SK-MEL-5 (cell line): ENCODE data around the gene CPS1. TPM values are rescaled to one million over a fixed set of nuclear protein-coding genes. Genes with fewer than 3 reads are reported as not detected.

ENCODE experiments used
- DNase-seq: peaks from one replicate; pipeline ENCODE4 v3.0.0-alpha.2; 2016; ENCODE audit warnings: low read depth, low spot score
- in situ Hi-C: cut with HindIII; loops from 2 replicates; pipeline ENCODE4 v1.10.0; 2016; ENCODE audit warnings: low sequenced_read_pairs, high pct_unique_total_duplicates, low pct_unique_long_range_greater_than_20kb
- polyA plus RNA-seq, 2 experiments: library from polyadenylated mRNA; depleted of rRNA; stranded (reverse); fragments of >200 nt; gene quantifications; 2 replicates each; pipeline ENCODE4 v1.2.3, GENCODE V29; 2015
- total RNA-seq: library from RNA; depleted of rRNA; stranded (reverse); fragments of >200 nt; shearing (Covaris generic); gene quantifications from 2 replicates; pipeline ENCODE4 v1.2.3, GENCODE V29; 2014; rRNA removed

CPS1 gene
- total RNA-seq = 15.6 and 18.5 TPM in 2 replicates
- 10.6 and 17.0 TPM in 2 replicates for polyA plus RNA-seq (2015; cell fraction: cytosol; rRNA removed)
- 26.1 and 32.3 TPM in 2 replicates for polyA plus RNA-seq (2015; cell fraction: nucleus; rRNA removed)

DNA sequence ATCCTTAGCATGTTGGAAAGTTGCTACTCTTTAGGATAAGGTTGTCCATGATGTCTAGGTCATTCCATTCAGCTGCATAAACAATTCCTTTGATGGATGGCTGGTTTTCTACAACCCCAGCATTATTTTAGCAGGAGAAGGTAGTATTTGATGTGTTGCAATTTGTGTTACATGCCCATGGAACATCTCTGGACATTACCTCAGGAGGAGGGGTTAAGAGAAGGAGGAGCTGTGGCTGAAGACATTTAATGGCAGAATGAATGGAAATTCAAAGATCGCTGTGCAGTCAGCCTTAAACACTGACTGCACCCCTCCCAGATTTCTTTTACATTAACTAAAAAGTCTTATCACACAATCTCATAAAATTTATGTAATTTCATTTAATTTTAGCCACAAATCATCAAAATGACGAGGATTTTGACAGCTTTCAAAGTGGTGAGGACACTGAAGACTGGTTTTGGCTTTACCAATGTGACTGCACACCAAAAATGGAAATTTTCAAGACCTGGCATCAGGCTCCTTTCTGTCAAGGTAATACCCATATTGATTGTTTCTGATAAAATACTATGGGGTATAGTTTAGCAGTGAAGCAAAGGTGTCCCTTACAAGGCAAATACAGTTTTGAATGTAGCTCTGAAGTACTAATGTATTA lies at the start of gene CPS1:
Gene CPS1 (plus strand): TSS at position 271 of the 652 bp plus-strand sequence. CDS start 135 bp downstream, at position 406.
- no peak for DNase-seq
- in situ Hi-C loops = no loop called here

DNA sequence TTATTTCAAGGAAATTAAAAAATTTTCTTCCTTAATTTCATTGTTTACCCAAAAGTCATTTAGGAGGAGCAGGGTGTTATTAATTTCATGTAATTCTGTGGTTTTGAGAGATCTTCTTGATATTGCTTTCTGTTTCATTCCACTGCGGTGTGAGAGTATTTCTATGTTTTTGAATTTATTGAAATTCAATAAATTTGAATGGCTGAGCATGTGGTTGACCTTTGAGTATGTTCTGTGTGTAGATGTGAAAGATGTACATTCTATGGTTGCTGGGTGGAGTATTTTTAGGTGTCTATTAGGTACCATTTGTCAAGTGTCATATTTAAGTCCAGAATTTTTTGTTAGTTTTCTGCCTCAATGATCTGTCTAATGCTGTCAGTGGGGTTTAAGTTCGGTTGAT lies 40.5 kb upstream of the CPS1 start:
- in situ Hi-C loops = no loop called here
- DNase-seq = no peak

DNA sequence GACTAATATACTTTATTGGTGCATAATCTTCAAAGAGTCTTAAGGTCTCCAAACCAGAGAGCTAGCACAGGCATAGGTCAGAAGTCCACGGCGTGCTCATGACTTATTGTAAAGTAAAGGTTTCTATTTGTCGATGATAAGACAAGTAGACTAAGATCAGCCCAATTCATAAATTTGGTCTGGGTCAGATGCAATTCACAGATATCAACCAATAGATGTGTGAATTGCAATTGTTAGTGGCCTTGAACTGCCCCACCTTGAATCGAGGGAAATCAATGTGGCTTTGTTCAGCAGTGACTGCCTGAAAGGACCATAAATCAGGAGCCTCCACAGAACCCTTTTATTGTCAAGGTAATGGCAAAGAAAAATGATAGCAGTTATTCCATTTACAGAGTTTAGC lies 39.1 kb upstream of the CPS1 start:
- in situ Hi-C loops = no loop called here

DNA sequence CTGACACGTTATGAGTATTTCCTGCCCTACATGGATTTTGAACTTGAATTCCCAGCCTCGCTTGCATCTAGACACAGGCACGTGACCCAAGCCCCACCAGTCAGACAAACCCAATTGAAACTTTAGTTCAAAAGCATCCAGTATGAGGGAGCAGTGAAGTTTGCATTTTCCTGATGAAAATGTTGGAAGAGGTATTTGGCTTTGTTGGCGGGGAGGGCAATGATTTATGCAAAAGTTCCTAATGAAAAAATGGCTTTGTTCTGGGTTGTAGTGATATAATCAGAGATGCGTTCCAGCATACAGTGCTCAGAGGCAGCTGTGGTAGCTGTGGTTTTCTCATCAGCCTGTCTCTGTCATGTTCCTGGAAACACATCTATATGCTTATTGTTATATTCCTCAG lies 36.8 kb upstream of the CPS1 start:
- in situ Hi-C loops = no loop called here
- peak; percentile 82 for DNase-seq

More for the DNA sequence above, 39.1 kb upstream of the CPS1 start:
- DNase-seq = no peak

DNA sequence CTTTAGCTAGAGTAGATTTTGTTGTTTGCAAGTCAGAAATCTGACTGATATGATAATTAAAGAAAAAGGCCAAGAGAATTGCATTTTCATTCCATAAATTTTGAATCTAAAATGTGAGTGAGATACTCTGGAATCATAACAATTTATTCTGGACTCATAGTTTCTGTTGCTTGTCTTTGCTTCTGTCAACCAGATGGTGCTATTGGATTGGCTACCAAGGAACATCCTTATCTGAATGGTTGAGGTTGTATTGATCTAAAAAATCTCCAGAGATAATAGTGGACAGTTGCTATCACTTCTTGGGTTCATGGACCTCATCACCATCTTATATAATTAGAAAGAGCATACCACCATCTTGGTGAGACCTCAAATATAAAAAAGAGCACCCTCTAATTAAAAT lies 34.0 kb upstream of the CPS1 start:
- in situ Hi-C loops = no loop called here
- peak; percentile 17 for DNase-seq

DNA sequence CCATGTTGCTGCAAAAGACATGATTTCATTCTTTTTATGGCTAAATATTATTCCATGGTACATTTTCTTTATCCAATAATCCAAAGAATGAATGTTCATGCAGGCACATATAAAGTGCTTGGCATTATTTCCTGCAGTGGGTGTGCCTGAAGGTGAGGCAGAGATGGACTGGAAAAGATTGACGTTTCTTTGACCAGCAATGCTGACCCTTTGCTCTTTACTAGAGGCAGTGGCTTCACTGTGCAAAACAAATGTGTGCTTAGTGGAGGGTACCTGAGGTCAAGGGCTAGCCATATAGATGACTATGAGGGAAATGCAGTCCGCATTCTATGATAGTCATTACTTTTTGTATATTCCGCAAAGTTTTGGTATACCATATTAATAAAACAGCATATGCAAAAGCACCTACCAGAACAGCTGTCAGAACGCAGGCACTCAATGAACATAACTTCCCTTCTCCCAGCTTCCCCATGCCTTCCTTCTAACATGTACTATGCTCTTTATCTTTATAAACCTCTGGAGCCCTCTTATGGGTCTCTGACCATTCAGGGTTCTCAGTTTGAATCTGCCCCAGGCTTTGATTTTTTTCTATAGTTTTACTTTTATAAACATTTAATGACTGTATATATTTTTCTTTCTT lies 32.6 kb upstream of the CPS1 start:
- no peak for DNase-seq
- in situ Hi-C loops = no loop called here

DNA sequence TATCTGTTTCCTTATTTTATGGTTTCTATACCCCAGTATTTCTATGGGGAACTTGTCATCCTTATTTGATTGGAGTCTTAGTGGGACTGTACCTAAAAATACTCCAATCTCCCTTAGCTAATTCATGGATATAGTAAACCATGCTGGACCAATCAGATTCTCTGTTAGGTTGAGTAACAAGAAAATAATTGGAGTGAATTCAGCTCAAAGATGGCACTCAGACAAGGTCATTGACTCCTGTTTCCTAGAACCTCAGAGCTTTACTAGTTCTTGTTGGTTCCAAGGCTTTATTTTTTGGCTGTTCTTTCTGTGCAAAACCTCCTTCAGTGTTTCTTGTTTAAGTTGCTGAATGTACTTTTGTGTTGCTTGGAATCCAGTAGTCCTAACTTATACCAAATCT lies 31.9 kb upstream of the CPS1 start:
- in situ Hi-C loops = no loop called here
- DNase-seq = no peak

DNA sequence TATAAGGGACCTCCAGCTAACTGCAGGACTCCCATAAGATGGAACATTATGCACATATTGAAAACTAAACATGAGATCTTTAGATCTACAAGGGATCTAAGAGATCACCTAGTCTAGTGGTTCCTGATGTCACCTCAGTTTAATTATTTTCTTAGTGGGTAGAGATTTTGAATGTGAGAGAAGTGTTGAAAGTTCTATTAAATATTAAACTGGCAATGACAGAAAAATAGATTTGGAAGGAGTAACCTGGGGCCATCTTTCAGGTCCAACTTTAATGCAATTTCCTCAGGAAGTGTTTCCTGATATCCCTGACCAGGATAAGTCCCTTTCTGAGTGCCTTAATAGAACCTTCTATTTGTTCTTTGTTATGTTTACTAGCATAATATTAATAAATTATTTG lies 29.1 kb upstream of the CPS1 start:
- in situ Hi-C loops = no loop called here
- no peak for DNase-seq

DNA sequence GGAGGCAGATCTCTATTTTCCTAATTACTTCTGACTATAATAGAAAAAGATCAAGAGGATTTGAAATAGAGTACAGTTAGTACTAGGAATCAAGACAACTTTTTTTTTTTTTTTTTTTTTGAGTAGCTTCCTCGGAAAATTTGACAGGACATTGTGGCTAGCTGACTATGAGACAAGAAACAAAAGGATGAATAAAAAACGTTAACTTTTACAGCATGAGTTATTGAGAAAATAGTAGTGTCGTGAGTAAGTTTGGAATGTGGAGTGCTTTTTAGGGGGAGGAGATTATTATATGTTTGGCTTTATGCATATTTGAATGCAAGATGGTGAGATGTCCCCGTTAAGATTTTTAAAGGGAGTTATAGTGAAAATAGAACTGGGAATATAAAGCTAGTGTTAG lies 27.7 kb upstream of the CPS1 start:
- in situ Hi-C loops = no loop called here
- DNase-seq = no peak

DNA sequence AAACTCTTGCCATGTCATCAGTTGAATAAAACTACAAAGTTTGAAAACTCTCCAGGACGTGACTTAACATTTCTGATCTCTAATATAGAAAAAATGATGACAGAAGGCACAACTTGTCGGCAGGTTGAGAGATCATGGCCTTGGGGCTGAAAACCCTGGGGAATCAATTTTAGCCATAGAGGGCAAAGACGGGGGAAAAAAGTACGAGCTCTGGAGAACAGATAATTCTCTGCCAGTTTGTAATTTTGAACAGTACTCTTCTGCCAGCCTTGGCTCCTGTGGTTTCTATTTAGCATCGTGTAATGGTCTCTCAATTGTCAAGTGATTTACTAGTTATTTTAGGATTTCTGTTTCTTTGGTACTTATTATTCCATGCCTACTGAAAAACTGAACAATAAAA lies 25.3 kb upstream of the CPS1 start:
- in situ Hi-C loops = no loop called here
- no peak for DNase-seq

DNA sequence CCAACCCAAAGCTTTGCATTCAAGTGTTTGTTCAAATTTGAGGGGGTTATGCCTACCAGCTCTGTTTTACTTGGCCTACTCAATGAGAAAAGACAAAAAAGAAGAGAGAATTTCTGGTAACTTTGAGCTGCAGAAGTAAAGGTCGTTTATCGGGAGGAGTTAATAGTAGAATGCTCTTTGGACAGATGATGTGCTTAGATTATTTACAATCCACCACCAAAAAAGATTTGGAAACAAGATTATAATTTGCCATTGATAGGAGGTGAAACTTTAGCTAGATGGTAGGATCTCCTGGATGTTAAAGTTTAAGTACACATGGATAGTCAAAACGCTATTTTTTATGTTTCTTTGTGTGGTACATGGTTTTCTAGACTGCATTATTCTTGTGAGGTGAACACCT lies 24.9 kb upstream of the CPS1 start:
- DNase-seq = no peak

DNA sequence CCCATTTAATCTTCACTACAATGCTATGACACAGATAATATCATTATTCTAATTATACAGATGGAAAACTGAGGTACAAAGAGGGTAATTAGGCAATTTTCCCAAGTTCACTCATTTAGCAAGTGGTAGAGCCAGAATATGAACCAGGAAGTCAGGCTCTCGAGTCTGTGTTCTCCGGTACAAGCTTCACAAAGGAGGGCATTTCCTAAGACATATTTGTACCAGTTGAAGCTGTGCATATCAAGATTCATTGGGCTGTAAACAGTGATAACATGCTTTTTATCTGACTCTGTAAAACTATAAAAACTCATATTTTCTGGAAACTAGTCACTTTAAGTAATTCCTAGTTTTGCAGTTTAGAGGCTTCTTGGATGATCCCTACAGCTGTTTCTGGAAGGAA lies 23.0 kb upstream of the CPS1 start:
- DNase-seq = no peak
- in situ Hi-C loops = no loop called here

More for the DNA sequence above, 24.9 kb upstream of the CPS1 start:
- in situ Hi-C loops = no loop called here

DNA sequence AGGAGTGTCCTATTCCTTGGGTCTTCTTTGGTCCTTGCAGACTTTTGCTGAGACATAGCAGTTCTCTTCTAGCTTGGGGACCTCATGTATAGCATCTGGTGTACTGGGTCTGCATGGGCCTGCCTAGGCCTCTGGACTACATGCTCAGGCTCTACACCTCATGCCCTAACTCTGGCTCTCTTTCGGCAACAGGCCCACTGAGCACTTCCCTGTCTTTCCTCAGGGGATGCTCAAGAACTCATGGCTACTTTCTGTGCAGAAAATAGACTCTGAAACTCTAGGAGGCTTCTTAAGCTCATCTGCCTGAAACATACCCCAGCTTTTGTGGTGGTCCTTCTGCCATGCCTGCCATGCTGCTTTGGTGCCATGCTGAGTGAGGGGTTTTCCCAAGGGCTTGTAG lies 21.5 kb upstream of the CPS1 start:
- no peak for DNase-seq
- in situ Hi-C loops = no loop called here

DNA sequence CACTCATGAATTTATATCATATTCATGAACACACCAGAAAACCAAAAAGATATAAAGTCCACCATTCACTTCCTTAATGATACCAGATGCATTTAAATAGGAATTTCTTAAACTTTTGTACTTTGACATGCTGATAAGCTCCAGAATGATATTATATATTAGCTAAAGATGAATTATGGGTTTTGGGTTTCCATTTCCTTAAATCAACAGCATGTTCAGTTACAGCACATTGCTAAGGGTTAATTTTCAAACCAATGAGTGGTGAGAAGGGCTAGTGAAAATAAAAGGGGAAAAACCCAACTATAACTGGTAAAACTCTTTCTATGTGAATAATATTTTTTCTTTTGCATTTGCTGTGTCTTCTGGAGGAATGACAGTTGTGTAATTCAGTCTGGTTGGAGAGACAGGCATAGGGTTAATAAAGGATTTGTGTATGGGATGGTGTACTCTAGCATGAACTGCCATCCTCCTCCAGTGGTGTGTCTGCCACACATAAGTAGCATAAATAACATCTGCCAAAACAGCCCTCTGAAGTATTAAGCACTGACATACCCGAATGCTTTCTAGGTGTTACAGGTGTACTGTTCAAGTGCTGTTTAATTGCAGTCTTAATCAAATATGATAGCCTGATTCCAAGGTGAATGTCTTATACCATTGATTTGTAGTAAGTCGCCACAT lies 19.3 kb upstream of the CPS1 start:
- in situ Hi-C loops = no loop called here
- DNase-seq = no peak

DNA sequence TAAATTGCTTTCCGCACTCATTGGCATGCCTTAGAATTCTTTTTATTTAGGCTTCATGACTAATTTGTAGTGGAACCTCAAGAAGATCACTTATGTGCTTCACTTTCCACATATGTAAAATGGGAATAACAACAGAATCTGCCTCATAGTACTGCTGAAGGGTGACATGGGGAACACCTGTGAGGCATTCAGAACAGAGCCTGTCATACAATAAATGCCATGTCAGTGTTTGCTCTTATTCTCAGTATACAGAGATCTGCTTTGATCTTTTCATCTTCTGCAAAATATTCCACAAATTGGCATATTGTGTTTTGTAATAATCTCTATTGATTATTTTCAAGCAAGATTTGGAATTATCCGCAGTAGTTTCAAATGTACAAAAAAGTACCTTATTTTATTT lies 17.4 kb upstream of the CPS1 start:
- no peak for DNase-seq
- in situ Hi-C loops = no loop called here

DNA sequence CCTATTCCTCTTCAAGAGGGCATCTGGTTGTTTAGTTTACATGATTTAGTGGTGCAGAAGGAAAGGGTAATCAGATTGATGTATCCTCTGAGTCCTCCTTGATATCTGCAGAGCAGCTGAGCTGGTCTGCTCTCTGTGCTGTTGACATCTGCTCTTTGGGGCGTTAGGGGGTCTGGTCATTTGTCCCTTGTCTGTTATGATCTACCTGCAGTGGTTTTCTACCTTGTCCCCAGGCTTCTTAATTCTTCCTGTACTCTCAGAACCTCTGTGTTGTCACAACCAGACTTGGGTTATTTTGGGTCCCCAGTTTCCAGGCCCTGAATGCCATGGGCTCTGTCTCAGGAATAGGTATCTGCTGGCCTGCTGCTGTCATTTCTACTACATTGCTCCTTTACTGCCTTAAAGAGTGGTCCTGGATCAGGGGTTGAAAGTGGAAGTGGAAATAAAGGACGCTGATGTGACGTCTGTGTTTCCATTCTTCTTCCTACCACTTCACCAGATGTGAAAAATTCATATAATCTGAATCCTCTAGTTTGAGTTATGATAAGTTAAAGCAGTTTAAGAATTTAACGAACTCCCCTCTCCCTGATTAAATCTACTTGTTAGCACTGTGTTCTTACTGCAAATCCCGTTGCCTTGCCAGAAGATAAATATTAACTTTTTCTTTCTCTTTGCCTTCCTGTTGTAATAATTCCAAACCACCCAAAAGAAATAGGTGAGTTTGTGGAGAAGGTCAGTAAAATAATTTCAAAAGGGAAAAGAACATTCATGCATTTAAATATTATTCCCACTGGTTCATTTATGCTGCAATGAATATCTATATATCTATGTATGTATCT lies 16.6 kb upstream of the CPS1 start:
- DNase-seq = no peak
- in situ Hi-C loops = no loop called here

DNA sequence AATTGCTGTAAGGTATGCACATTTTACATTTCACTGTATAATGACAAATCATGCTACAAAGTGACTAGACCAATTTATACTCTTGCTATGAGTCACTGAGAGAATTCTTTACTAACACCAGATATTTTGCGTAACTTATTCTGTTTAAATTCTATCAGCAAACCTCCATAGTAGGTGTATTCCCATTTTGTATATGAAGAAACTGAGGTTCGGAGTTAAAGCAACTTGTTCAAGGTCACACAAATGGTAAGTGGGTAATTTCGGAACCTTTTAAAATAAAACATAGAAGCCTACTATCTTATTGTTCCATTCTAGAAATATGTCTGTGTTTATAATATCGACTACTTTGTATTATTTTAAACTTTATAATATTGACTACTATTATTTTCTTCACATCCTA lies 15.9 kb upstream of the CPS1 start:
- in situ Hi-C loops = no loop called here
- DNase-seq = no peak

DNA sequence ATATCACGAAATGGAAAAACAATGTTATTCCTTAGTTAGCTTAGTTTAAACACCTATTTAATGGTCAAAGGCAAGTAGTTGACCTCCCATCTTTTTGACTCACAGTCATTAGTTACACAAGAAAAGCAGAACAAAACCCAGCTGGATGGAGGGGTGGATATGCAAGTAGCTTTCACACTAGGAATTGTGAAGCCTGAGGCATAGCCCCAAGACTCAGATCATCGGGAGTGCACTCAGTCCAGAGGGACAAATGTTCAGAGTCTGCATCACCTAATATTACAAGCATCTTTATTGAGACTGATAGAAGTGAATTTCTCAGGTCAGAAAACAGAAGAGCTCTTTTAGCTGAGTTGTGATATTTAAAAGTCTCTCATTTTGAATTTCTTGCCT lies 15.5 kb upstream of the CPS1 start:
- DNase-seq = no peak
- in situ Hi-C loops = no loop called here
